Measurements from ENCODE around the gene BSN. TPM values are rescaled to one million over a fixed set of nuclear protein-coding genes. Genes with fewer than 3 reads are reported as not detected.
A peak's percentile ranks its signal among the peaks of the same experiment; 100 is the strongest.

BSN gene
- polyA plus RNA-seq, 1 donor (not counting 4 experiments of a cell fraction or from before 2014, with no cell fraction given), result under 0.01 TPM

GRCh38 chr3:49519296-49519695, 35.0 kb upstream of the BSN start:
- no peak overlapping the region for H2AFZ ChIP-seq (ENCODE audit: control insufficient read depth, low read length)
- H3K9ac ChIP-seq (ENCODE audit: control insufficient read depth, extremely low read depth, insufficient read depth, low read length), result no peak overlapping the region
- no peaks in the 10 kb centered on the region for H3K79me2 ChIP-seq (ENCODE audit: control insufficient read depth, insufficient read depth, low read length)
- no peak for DNase-seq (ENCODE audit: low read depth, low spot score)
- FAIRE-seq, result no peak
- H3K36me3 ChIP-seq (ENCODE audit: control insufficient read depth in 2 of 2, extremely low read depth in 1 of 2, insufficient read depth in 2 of 2, low read length in 2 of 2), result peaks cover 8 to 9% of the 10 kb centered on the region in 2 experiments
- no peak overlapping the region for H3K4me2 ChIP-seq (ENCODE audit: control insufficient read depth, extremely low read depth, insufficient read depth, low read depth, low read length)
- no peak overlapping the region for H3K27ac ChIP-seq (ENCODE audit: control insufficient read depth, insufficient read depth, low read length)
- no peak overlapping the region for H3K4me3 ChIP-seq (ENCODE audit: control insufficient read depth in 2 of 3, extremely low read depth in 1 of 3, insufficient read depth in 2 of 3, low read depth in 1 of 3, low read length in 3 of 3)
- H3K9me3 ChIP-seq (ENCODE audit: control insufficient read depth, low read depth, low read length), result no peaks in the 10 kb centered on the region
- H3K27me3 ChIP-seq (ENCODE audit: control insufficient read depth, extremely low read depth, insufficient read depth, low read length), result no peaks in the 10 kb centered on the region
- TF ChIP-seq EZH2 (IDR thresholded peaks at IDR 0.05; ENCODE audit: low read length), result no peak
- TF ChIP-seq CTCF (optimal IDR thresholded peaks at IDR 0.05 in 1 of 3, IDR thresholded peaks at IDR 0.05 in 1 of 3, conservative IDR thresholded peaks at IDR 0.05 in 1 of 3; ENCODE audit: extremely low read depth in 1 of 3, insufficient read depth in 2 of 3, low read length in 3 of 3), result no peak
- H3K9me1 ChIP-seq (ENCODE audit: control insufficient read depth, extremely low read depth, insufficient read depth, low read length), result no peaks in the 10 kb centered on the region
- peaks cover 12% of the 10 kb centered on the region for H3K4me1 ChIP-seq (ENCODE audit: control insufficient read depth, extremely low read depth, insufficient read depth, low read length)
- H4K20me1 ChIP-seq (ENCODE audit: control insufficient read depth, extremely low read depth, insufficient read depth, low read length), result no peaks in the 10 kb centered on the region
- dilution Hi-C loops (cut with MboI; ENCODE audit: extremely low pct_ligation_motif_present, low sequenced_read_pairs), result no loop called here

GRCh38 chr3:49519916-49520385, 34.3 kb upstream of the BSN start:
- no peak for TF ChIP-seq CTCF (optimal IDR thresholded peaks at IDR 0.05 in 1 of 3, IDR thresholded peaks at IDR 0.05 in 1 of 3, conservative IDR thresholded peaks at IDR 0.05 in 1 of 3; ENCODE audit: extremely low read depth in 1 of 3, insufficient read depth in 2 of 3, low read length in 3 of 3)
- no peak for TF ChIP-seq EZH2 (IDR thresholded peaks at IDR 0.05; ENCODE audit: low read length)
- no peak overlapping the region for H3K27ac ChIP-seq (ENCODE audit: control insufficient read depth, insufficient read depth, low read length)
- peak; percentile 23 for FAIRE-seq

More at GRCh38 chr3:49519916-49520385, 34.3 kb upstream of the BSN start:
- H3K36me3 ChIP-seq (ENCODE audit: control insufficient read depth in 2 of 2, extremely low read depth in 1 of 2, insufficient read depth in 2 of 2, low read length in 2 of 2), result peaks cover 8 to 9% of the 10 kb centered on the region in 2 experiments
- H3K9ac ChIP-seq (ENCODE audit: control insufficient read depth, extremely low read depth, insufficient read depth, low read length), result no peak overlapping the region
- dilution Hi-C loops (cut with MboI; ENCODE audit: extremely low pct_ligation_motif_present, low sequenced_read_pairs), result no loop called here
- no peaks in the 10 kb centered on the region for H4K20me1 ChIP-seq (ENCODE audit: control insufficient read depth, extremely low read depth, insufficient read depth, low read length)
- peaks cover 19% of the 10 kb centered on the region for H3K4me1 ChIP-seq (ENCODE audit: control insufficient read depth, extremely low read depth, insufficient read depth, low read length)
- no peak overlapping the region for H2AFZ ChIP-seq (ENCODE audit: control insufficient read depth, low read length)
- no peaks in the 10 kb centered on the region for H3K79me2 ChIP-seq (ENCODE audit: control insufficient read depth, insufficient read depth, low read length)
- no peaks in the 10 kb centered on the region for H3K27me3 ChIP-seq (ENCODE audit: control insufficient read depth, extremely low read depth, insufficient read depth, low read length)
- no peak for DNase-seq (ENCODE audit: low read depth, low spot score)
- no peaks in the 10 kb centered on the region for H3K9me1 ChIP-seq (ENCODE audit: control insufficient read depth, extremely low read depth, insufficient read depth, low read length)
- H3K9me3 ChIP-seq (ENCODE audit: control insufficient read depth, low read depth, low read length), result no peaks in the 10 kb centered on the region
- H3K4me3 ChIP-seq (ENCODE audit: control insufficient read depth in 2 of 3, extremely low read depth in 1 of 3, insufficient read depth in 2 of 3, low read depth in 1 of 3, low read length in 3 of 3), result no peak overlapping the region
- no peak overlapping the region for H3K4me2 ChIP-seq (ENCODE audit: control insufficient read depth, extremely low read depth, insufficient read depth, low read depth, low read length)
